ENCODE data around the gene TMEM63B. TPM values are rescaled to one million over a fixed set of nuclear protein-coding genes. Genes with fewer than 3 reads are reported as not detected.
A peak's percentile ranks its signal among the peaks of the same experiment; 100 is the strongest.

Gene TMEM63B
- total and polyA plus RNA-seq, 4 donors: 49.0 to 94.5 (median 88.3) TPM

GRCh38 chr6:44131892-44132291 is 4.5 kb downstream of the TMEM63B start:
- 74 to 78% methylated on average over 2 of the region's 2 CpGs for WGBS, 2 donors
- H3K9me3 ChIP-seq (ENCODE audit: control insufficient read depth in 4 of 4, insufficient read depth in 3 of 4, low read length in 3 of 4): no peaks in the 10 kb centered on the region
- DNase-seq: no peak
- H3K36me3 ChIP-seq (ENCODE audit: control insufficient read depth in 4 of 4, insufficient read depth in 4 of 4, low read length in 4 of 4): peaks cover 0 to 18% (median under 1%) of the 10 kb centered on the region in 4 donors
- no peaks in the 10 kb centered on the region for H3K27me3 ChIP-seq (ENCODE audit: control insufficient read depth in 3 of 3, insufficient read depth in 3 of 3, low read length in 2 of 3)
- no peak overlapping the region for H3K27ac ChIP-seq (ENCODE audit: low read depth in 1 of 2, low read length in 1 of 2)
- no peak overlapping the region for H3K4me3 ChIP-seq
- ATAC-seq (ENCODE audit: insufficient read depth, low FRiP score): no peak
- no peak overlapping the region for H3K9ac ChIP-seq (ENCODE audit: insufficient read depth in 1 of 2, low read length in 2 of 2)
- H3K4me1 ChIP-seq (ENCODE audit: control insufficient read depth in 5 of 5, insufficient read depth in 5 of 5, low read length in 5 of 5): peaks cover 0 to 45% (median 4%) of the 10 kb centered on the region in 5 donors
- no peak for TF ChIP-seq CTCF (IDR thresholded peaks at IDR 0.05; ENCODE audit: control extremely low read depth, extremely low read depth)

GRCh38 chr6:44132476-44132875 is 5.1 kb downstream of the TMEM63B start:
- no peak for TF ChIP-seq CTCF (IDR thresholded peaks at IDR 0.05; ENCODE audit: control extremely low read depth, extremely low read depth)
- no peak overlapping the region for H3K4me3 ChIP-seq
- H3K4me1 ChIP-seq (ENCODE audit: control insufficient read depth in 5 of 5, insufficient read depth in 5 of 5, low read length in 5 of 5): peaks cover 0 to 45% (median 4%) of the 10 kb centered on the region in 5 donors
- H3K27ac ChIP-seq (ENCODE audit: low read depth in 1 of 2, low read length in 1 of 2): no peak overlapping the region
- 71 to 81% methylated on average over 4 of the region's 4 CpGs for WGBS, 2 donors
- H3K27me3 ChIP-seq (ENCODE audit: control insufficient read depth in 3 of 3, insufficient read depth in 3 of 3, low read length in 2 of 3): no peaks in the 10 kb centered on the region
- ATAC-seq (ENCODE audit: insufficient read depth, low FRiP score) (no peak), DNase-seq (no peak)
- H3K9me3 ChIP-seq (ENCODE audit: control insufficient read depth in 4 of 4, insufficient read depth in 3 of 4, low read length in 3 of 4): no peaks in the 10 kb centered on the region
- peak overlapping the region in 1 of 2 donors; percentile 38 for H3K9ac ChIP-seq (ENCODE audit: insufficient read depth in 1 of 2, low read length in 2 of 2)
- H3K36me3 ChIP-seq (ENCODE audit: control insufficient read depth in 4 of 4, insufficient read depth in 4 of 4, low read length in 4 of 4): peaks cover 0 to 23% (median 5%) of the 10 kb centered on the region in 4 donors

- H3K27ac ChIP-seq (ENCODE audit: low read depth in 1 of 2, low read length in 1 of 2): no peak overlapping the region
- H3K4me3 ChIP-seq: no peak overlapping the region
- peak overlapping the region in 1 of 2 donors; percentile 38 for H3K9ac ChIP-seq (ENCODE audit: insufficient read depth in 1 of 2, low read length in 2 of 2)
- H3K27me3 ChIP-seq (ENCODE audit: control insufficient read depth in 3 of 3, insufficient read depth in 3 of 3, low read length in 2 of 3): no peaks in the 10 kb centered on the region
- H3K4me1 ChIP-seq (ENCODE audit: control insufficient read depth in 5 of 5, insufficient read depth in 5 of 5, low read length in 5 of 5): peaks cover 0 to 43% (median 4%) of the 10 kb centered on the region in 5 donors
- ATAC-seq (ENCODE audit: insufficient read depth, low FRiP score): peak; percentile 67
- TF ChIP-seq CTCF (IDR thresholded peaks at IDR 0.05; ENCODE audit: control extremely low read depth, extremely low read depth): no peak
- 43 to 58% methylated on average over 9 of the region's 9 CpGs for WGBS, 2 donors
- H3K9me3 ChIP-seq (ENCODE audit: control insufficient read depth in 4 of 4, insufficient read depth in 3 of 4, low read length in 3 of 4): no peaks in the 10 kb centered on the region
- peaks cover 0 to 23% (median 6%) of the 10 kb centered on the region in 4 donors for H3K36me3 ChIP-seq (ENCODE audit: control insufficient read depth in 4 of 4, insufficient read depth in 4 of 4, low read length in 4 of 4)
- peak; percentile 56 to 79 (median 60) for DNase-seq
These were observed 5.9 kb downstream of the TMEM63B start for GRCh38 chr6:44133003-44133931.
